Ovary (tissue), 3 donors: ENCODE data around the gene SLFN14.

Source experiments
- CTCF ChIP-seq, 3 donors: fragments of 450-650 bp in 2 of 3; fragments of 200-600 bp in 1 of 3; IDR thresholded peaks; one replicate each; pipeline versions ENCODE4 v1.5.1 to v1.8.0; 2016 to 2022; ENCODE audit warnings: antibody characterized with exemption in 3 of 3, mild to moderate bottlenecking in 1 of 3
- EP300 ChIP-seq: sonication (generic); formaldehyde crosslinking; IDR thresholded peaks from one replicate; pipeline ENCODE4 v1.6.1; 2017; ENCODE audit warnings: antibody characterized with exemption
- donor health status: DM: no; HTN: no; CAD: no.

- TF ChIP-seq CTCF (IDR thresholded peaks at IDR 0.05), result no peak
- TF ChIP-seq EP300, result no peak
These were observed 3.3 kb downstream of the SLFN14 start for GRCh38 chr17:35557353-35557752.
